Measurements from ENCODE around the gene JCAD. TPM values are rescaled to one million over a fixed set of nuclear protein-coding genes. Genes with fewer than 3 reads are reported as not detected.

Gene JCAD
- total RNA-seq, 1 experiment from 2014 or later = 0.77 TPM

GRCh38 chr10:29987471-29987870 lies 71.9 kb downstream of the JCAD start:
- no peak overlapping the region for H2BK20ac ChIP-seq (ENCODE audit: low read depth, low read length, poor library complexity, severe bottlenecking)
- no peak overlapping the region for H2BK15ac ChIP-seq (ENCODE audit: low read depth, low read length)
- H3K14ac ChIP-seq (ENCODE audit: insufficient read depth, low read length) = no peak overlapping the region
- no CpG with 5 or more reads among the region's 4 CpGs for WGBS (ENCODE audit: extremely low coverage, insufficient read length, low lambda C conversion rate)
- H3K4ac ChIP-seq (ENCODE audit: low read depth, low read length) = no peak overlapping the region
- no peak overlapping the region for H3K27ac Mint-ChIP-seq
- no peak overlapping the region for H3K23ac ChIP-seq (ENCODE audit: insufficient read length, low read depth, low read length)
- no peak overlapping the region for H2BK12ac ChIP-seq (ENCODE audit: insufficient read length, low read depth, low read length)
- no peak overlapping the region for H3K4me2 ChIP-seq (ENCODE audit: insufficient read depth, insufficient read length, low read length)
- H3T11ph ChIP-seq (ENCODE audit: low read length) = no peak overlapping the region
- no peak overlapping the region for H2BK120ac ChIP-seq (ENCODE audit: low read depth, low read length, poor library complexity, severe bottlenecking)
- H3K4me1 ChIP-seq (ENCODE audit: insufficient read depth, low read length) = no peaks in the 10 kb centered on the region; the same call in 1 of the 2 replicates
- no peaks in the 10 kb centered on the region for H3K79me2 ChIP-seq (ENCODE audit: insufficient read depth, low read length)
- peaks cover 6 to 11% of the 10 kb centered on the region in 2 experiments; a peak in 4 of 5 replicates for H3K9me3 Mint-ChIP-seq
- H3K27me3 Mint-ChIP-seq (ENCODE audit: low read depth) = peaks cover 2% of the 10 kb centered on the region; the same call in 1 of the 2 replicates
- no peak overlapping the region for H2AK5ac ChIP-seq (ENCODE audit: insufficient read length, low read length)
- no peak for TF ChIP-seq CTCF (conservative IDR thresholded peaks at IDR 0.05)
- no peak overlapping the region for H3K4me3 Mint-ChIP-seq
- H4K5ac ChIP-seq (ENCODE audit: insufficient read length, low read depth, low read length) = no peak overlapping the region
- no peaks in the 10 kb centered on the region for H3K79me1 ChIP-seq (ENCODE audit: insufficient read depth, low read depth, low read length, poor library complexity, severe bottlenecking)
- no peak for DNase-seq
- no peak overlapping the region for H2BK5ac ChIP-seq (ENCODE audit: insufficient read length, low read length)
- H4K20me1 ChIP-seq (ENCODE audit: control insufficient read depth, insufficient read depth, insufficient read length) = no peaks in the 10 kb centered on the region
- no peaks in the 10 kb centered on the region for H3K23me2 ChIP-seq (ENCODE audit: insufficient read length, low read depth, low read length, poor library complexity, severe bottlenecking)
- H3K9ac ChIP-seq (ENCODE audit: extremely low read depth, insufficient read length, low read length) = no peak overlapping the region
- H3K4me1 Mint-ChIP-seq = peaks cover 0 to 3% of the 10 kb centered on the region in 2 experiments; a peak in 1 of 4 replicates
- H3K27me3 ChIP-seq (ENCODE audit: insufficient read depth, low read length) = no peaks in the 10 kb centered on the region
- H3K56ac ChIP-seq (ENCODE audit: insufficient read length, low read depth, low read length) = no peak overlapping the region
- H3K9me3 ChIP-seq (ENCODE audit: control insufficient read depth, low read depth, low read length) = no peaks in the 10 kb centered on the region
- no peak overlapping the region for H4K91ac ChIP-seq (ENCODE audit: insufficient read length, low read depth, low read length)
- H3K18ac ChIP-seq (ENCODE audit: insufficient read length, low read depth, low read length) = no peak overlapping the region
- H3K27ac ChIP-seq (ENCODE audit: insufficient read length, low read depth, low read length) = no peak overlapping the region
- no peak overlapping the region for H2AFZ ChIP-seq (ENCODE audit: low read length)
- no peak overlapping the region for H4K8ac ChIP-seq (replicated peaks; ENCODE audit: insufficient read length, low read depth, low read length)
- H3K36me3 Mint-ChIP-seq (ENCODE audit: insufficient read depth in 1 of 3, low read depth in 3 of 3) = peaks cover 0 to 9% (median 6%) of the 10 kb centered on the region in 3 experiments; a peak in 4 of 7 replicates
